Panc1 (cell line): ENCODE results near the gene DYRK2.

Experiments
- POLR2AphosphoS5 ChIP-seq: IDR thresholded peaks from 2 replicates; pipeline ENCODE4 v1.6.1; 2012; ENCODE audit warnings: mild to moderate bottlenecking, low read depth, low read length, moderate library complexity
- SIN3A ChIP-seq: IDR thresholded peaks from 2 replicates; pipeline ENCODE4 v1.6.1; 2012; ENCODE audit warnings: low read depth, mild to moderate bottlenecking, low read length, moderate library complexity, borderline replicate concordance; ENCODE audit not compliant: insufficient read depth
- TCF7L2 ChIP-seq: IDR thresholded peaks from 2 replicates; pipeline ENCODE4 v1.6.1; 2011; ENCODE audit warnings: mild to moderate bottlenecking, low read depth, low read length, inconsistent platforms
- TF ChIP-seq, protein P1 (sequence below): fragments of 450-650 bp; IDR thresholded peaks from 2 replicates; pipeline ENCODE4 v1.5.1; 2017; ENCODE audit warnings: mild to moderate bottlenecking
- TF ChIP-seq, protein P2 (sequence below), 2 experiments: IDR thresholded peaks; 2 replicates each; pipeline ENCODE4 v1.6.1; 2011 to 2012; ENCODE audit warnings: low read depth in 2 of 2, control low read depth in 1 of 2, low read length in 1 of 2, mild to moderate bottlenecking in 1 of 2, moderate library complexity in 1 of 2; ENCODE audit not compliant: insufficient read depth in 1 of 2

DNA sequence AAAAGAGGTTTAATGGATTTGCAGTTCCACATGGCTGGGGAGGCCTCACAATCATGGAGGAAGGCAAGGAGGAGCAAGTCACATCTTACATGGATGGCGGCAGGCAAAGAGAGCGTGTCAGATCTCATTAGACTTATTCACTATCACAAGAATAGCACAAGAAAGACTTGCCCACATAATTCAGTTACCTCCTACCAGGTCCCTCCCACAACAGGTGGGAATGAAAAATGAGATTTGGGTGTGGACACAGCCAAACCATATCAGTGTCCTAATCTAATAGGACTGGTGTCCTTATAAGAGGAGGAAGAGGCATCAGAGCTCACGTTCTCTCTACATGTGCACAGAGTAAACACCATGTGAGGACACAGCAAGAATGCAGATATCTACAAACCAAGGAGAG is 25.9 kb downstream of the DYRK2 start:
- TF ChIP-seq, protein P1, sequence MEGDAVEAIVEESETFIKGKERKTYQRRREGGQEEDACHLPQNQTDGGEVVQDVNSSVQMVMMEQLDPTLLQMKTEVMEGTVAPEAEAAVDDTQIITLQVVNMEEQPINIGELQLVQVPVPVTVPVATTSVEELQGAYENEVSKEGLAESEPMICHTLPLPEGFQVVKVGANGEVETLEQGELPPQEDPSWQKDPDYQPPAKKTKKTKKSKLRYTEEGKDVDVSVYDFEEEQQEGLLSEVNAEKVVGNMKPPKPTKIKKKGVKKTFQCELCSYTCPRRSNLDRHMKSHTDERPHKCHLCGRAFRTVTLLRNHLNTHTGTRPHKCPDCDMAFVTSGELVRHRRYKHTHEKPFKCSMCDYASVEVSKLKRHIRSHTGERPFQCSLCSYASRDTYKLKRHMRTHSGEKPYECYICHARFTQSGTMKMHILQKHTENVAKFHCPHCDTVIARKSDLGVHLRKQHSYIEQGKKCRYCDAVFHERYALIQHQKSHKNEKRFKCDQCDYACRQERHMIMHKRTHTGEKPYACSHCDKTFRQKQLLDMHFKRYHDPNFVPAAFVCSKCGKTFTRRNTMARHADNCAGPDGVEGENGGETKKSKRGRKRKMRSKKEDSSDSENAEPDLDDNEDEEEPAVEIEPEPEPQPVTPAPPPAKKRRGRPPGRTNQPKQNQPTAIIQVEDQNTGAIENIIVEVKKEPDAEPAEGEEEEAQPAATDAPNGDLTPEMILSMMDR = no peak
- TF ChIP-seq TCF7L2 = no peak
- TF ChIP-seq, protein P2, sequence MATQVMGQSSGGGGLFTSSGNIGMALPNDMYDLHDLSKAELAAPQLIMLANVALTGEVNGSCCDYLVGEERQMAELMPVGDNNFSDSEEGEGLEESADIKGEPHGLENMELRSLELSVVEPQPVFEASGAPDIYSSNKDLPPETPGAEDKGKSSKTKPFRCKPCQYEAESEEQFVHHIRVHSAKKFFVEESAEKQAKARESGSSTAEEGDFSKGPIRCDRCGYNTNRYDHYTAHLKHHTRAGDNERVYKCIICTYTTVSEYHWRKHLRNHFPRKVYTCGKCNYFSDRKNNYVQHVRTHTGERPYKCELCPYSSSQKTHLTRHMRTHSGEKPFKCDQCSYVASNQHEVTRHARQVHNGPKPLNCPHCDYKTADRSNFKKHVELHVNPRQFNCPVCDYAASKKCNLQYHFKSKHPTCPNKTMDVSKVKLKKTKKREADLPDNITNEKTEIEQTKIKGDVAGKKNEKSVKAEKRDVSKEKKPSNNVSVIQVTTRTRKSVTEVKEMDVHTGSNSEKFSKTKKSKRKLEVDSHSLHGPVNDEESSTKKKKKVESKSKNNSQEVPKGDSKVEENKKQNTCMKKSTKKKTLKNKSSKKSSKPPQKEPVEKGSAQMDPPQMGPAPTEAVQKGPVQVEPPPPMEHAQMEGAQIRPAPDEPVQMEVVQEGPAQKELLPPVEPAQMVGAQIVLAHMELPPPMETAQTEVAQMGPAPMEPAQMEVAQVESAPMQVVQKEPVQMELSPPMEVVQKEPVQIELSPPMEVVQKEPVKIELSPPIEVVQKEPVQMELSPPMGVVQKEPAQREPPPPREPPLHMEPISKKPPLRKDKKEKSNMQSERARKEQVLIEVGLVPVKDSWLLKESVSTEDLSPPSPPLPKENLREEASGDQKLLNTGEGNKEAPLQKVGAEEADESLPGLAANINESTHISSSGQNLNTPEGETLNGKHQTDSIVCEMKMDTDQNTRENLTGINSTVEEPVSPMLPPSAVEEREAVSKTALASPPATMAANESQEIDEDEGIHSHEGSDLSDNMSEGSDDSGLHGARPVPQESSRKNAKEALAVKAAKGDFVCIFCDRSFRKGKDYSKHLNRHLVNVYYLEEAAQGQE (IDR thresholded peaks at IDR 0.05; ENCODE audit: insufficient read depth in 1 of 2, low read depth in 2 of 2, low read length in 1 of 2) = no peak
- TF ChIP-seq POLR2AphosphoS5 = no peak
- TF ChIP-seq SIN3A = no peak
